PC-3 (cell line): Measurements from ENCODE around the gene KIF5C.

Source experiments
- EZH2 ChIP-seq: fragments of 300-600 bp; sonication (generic); IDR thresholded peaks from one replicate; pipeline ENCODE4 v1.6.1; 2017; ENCODE audit warnings: antibody characterized with exemption, mild to moderate bottlenecking, low read length; ENCODE audit not compliant: unreplicated experiment
- TF ChIP-seq, protein P1 (sequence below): fragments of 300-600 bp; sonication (generic); conservative IDR thresholded peaks from 2 replicates; pipeline ENCODE4 v1.5.1; 2017; ENCODE audit warnings: antibody characterized with exemption, low read depth, mild to moderate bottlenecking, low read length

DNA sequence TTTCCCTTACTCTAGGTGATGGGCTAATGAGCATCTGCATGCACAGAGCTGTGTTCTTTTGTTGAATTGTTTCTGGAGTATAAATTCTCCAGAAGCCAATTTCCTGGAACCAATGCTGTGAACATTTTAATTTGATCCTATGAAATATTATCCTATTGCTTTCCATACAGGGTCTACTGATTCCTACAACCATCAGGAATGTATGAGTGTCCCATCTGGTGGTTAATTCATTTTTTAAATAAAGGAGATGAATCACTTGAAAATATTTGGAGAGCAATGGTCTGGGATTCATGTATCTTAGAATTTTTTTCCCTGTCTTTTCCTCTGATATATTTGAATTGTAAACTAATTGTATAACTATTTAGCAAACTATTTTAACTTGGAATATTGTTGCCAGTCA is 14.0 kb downstream of the KIF5C start:
- TF ChIP-seq, protein P1, sequence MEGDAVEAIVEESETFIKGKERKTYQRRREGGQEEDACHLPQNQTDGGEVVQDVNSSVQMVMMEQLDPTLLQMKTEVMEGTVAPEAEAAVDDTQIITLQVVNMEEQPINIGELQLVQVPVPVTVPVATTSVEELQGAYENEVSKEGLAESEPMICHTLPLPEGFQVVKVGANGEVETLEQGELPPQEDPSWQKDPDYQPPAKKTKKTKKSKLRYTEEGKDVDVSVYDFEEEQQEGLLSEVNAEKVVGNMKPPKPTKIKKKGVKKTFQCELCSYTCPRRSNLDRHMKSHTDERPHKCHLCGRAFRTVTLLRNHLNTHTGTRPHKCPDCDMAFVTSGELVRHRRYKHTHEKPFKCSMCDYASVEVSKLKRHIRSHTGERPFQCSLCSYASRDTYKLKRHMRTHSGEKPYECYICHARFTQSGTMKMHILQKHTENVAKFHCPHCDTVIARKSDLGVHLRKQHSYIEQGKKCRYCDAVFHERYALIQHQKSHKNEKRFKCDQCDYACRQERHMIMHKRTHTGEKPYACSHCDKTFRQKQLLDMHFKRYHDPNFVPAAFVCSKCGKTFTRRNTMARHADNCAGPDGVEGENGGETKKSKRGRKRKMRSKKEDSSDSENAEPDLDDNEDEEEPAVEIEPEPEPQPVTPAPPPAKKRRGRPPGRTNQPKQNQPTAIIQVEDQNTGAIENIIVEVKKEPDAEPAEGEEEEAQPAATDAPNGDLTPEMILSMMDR = no peak
- no peak for TF ChIP-seq EZH2
